ENCODE measurements around the gene ACVR2B. TPM values are rescaled to one million over a fixed set of nuclear protein-coding genes. Genes with fewer than 3 reads are reported as not detected.

The ACVR2B gene
- polyA plus RNA-seq, 1 donor from 2014 or later: 33.3 TPM

GRCh38 chr3:38534604-38535003 lies 80.9 kb downstream of the ACVR2B start:
- TF ChIP-seq EP300 (conservative IDR thresholded peaks at IDR 0.05; ENCODE audit: poor library complexity, severe bottlenecking) (no peak), MXI1 (conservative IDR thresholded peaks at IDR 0.05; ENCODE audit: poor library complexity, severe bottlenecking) (no peak), SMC3 (conservative IDR thresholded peaks at IDR 0.05; ENCODE audit: poor library complexity) (no peak), POLR2AphosphoS5 (IDR thresholded peaks at IDR 0.05) (no peak), REST (IDR thresholded peaks at IDR 0.05; ENCODE audit: borderline replicate concordance) (no peak), RAD21 (conservative IDR thresholded peaks at IDR 0.05) (no peak), TAF1 (IDR thresholded peaks at IDR 0.05; ENCODE audit: low read depth) (no peak), EZH2 (IDR thresholded peaks at IDR 0.05; ENCODE audit: borderline replicate concordance, insufficient read depth, low read length, poor library complexity, severe bottlenecking) (no peak), CTCF (IDR thresholded peaks at IDR 0.05; ENCODE audit: poor library complexity, severe bottlenecking) (no peak)
- H3K9me3 ChIP-seq (ENCODE audit: low read length): peaks cover 5% of the 10 kb centered on the region
- H3K9ac ChIP-seq (ENCODE audit: low read length): no peak overlapping the region
- no peak overlapping the region for H3K4me3 ChIP-seq (ENCODE audit: low read length)
- H3K4me2 ChIP-seq (ENCODE audit: low read length): no peak overlapping the region
- no peaks in the 10 kb centered on the region for H4K20me1 ChIP-seq (ENCODE audit: insufficient read depth)
- no peak overlapping the region for H3K27ac ChIP-seq (ENCODE audit: low read length)
- no peaks in the 10 kb centered on the region for H3K36me3 ChIP-seq (ENCODE audit: insufficient read depth, low read length)
- H3F3A ChIP-seq (ENCODE audit: insufficient read depth, low read length, poor library complexity, severe bottlenecking): no peaks in the 10 kb centered on the region
- no peak overlapping the region for H2AFZ ChIP-seq (ENCODE audit: low read depth, low read length)
- H3K79me2 ChIP-seq (replicated peaks; ENCODE audit: insufficient read depth, low read length): no peaks in the 10 kb centered on the region
- H3K27me3 ChIP-seq (ENCODE audit: insufficient read depth, low read depth, low read length): no peaks in the 10 kb centered on the region
- no peaks in the 10 kb centered on the region for H3K9me2 ChIP-seq (ENCODE audit: insufficient read depth, low read length)

- Histone ChIP-seq H3K9me2 (ENCODE audit: insufficient read depth, low read length) (no peaks in the 10 kb centered on the region), H3K4me3 (ENCODE audit: low read length) (no peak overlapping the region), H3F3A (ENCODE audit: insufficient read depth, low read length, poor library complexity, severe bottlenecking) (no peaks in the 10 kb centered on the region), H3K79me2 (replicated peaks; ENCODE audit: insufficient read depth, low read length) (no peaks in the 10 kb centered on the region), H3K27me3 (ENCODE audit: insufficient read depth, low read depth, low read length) (no peaks in the 10 kb centered on the region), H3K36me3 (ENCODE audit: insufficient read depth, low read length) (no peaks in the 10 kb centered on the region), H3K9ac (ENCODE audit: low read length) (no peak overlapping the region), H4K20me1 (ENCODE audit: insufficient read depth) (no peaks in the 10 kb centered on the region), H2AFZ (ENCODE audit: low read depth, low read length) (no peak overlapping the region), H3K4me2 (ENCODE audit: low read length) (no peak overlapping the region), H3K27ac (ENCODE audit: low read length) (no peak overlapping the region), H3K9me3 (ENCODE audit: low read length) (peaks cover 5% of the 10 kb centered on the region)
- no peak for TF ChIP-seq POLR2AphosphoS5 (IDR thresholded peaks at IDR 0.05)
- no peak for TF ChIP-seq CTCF (IDR thresholded peaks at IDR 0.05; ENCODE audit: poor library complexity, severe bottlenecking)
- no peak for TF ChIP-seq EZH2 (IDR thresholded peaks at IDR 0.05; ENCODE audit: borderline replicate concordance, insufficient read depth, low read length, poor library complexity, severe bottlenecking)
- no peak for TF ChIP-seq MXI1 (conservative IDR thresholded peaks at IDR 0.05; ENCODE audit: poor library complexity, severe bottlenecking)
- no peak for TF ChIP-seq EP300 (conservative IDR thresholded peaks at IDR 0.05; ENCODE audit: poor library complexity, severe bottlenecking)
These were observed 83.0 kb downstream of the ACVR2B start for GRCh38 chr3:38536671-38537070.
